Left forelimb (tissue), 1 donor: ENCODE data around the gene NSD1.

Source experiments
- DNase-seq: peaks from one replicate; pipeline ENCODE4 v3.0.0-alpha.2; 2018; ENCODE audit warnings: low spot score

NSD1 gene

GRCh38 chr5:177133096-177133852, at the start of gene NSD1:
Gene NSD1, plus strand, starts transcription at chr5:177133773. Its CDS starts 1,331 bp downstream, at chr5:177135104.
- DNase-seq, result peak; percentile 94

GRCh38 chr5:177084175-177084574, 49.4 kb upstream of the NSD1 start:
- DNase-seq, result no peak

GRCh38 chr5:177085985-177086653, 47.5 kb upstream of the NSD1 start:
- no peak for DNase-seq

GRCh38 chr5:177086654-177087397, 46.7 kb upstream of the NSD1 start, which contains the start of gene FGFR4:
Gene FGFR4, plus strand, starts transcription at chr5:177086915. Its CDS starts 2,688 bp downstream, at chr5:177089603.
- peak; percentile 84 for DNase-seq

- DNase-seq, result no peak
Measured at GRCh38 chr5:177087398-177088005, 46.1 kb upstream of the NSD1 start.

GRCh38 chr5:177089127-177089526, 44.4 kb upstream of the NSD1 start:
- no peak for DNase-seq

GRCh38 chr5:177089825-177090641, 43.5 kb upstream of the NSD1 start:
- no peak for DNase-seq

GRCh38 chr5:177090813-177091212, 42.8 kb upstream of the NSD1 start:
- DNase-seq, result no peak

GRCh38 chr5:177091232-177091631, 42.3 kb upstream of the NSD1 start:
- no peak for DNase-seq

GRCh38 chr5:177092178-177093081, 41.1 kb upstream of the NSD1 start:
- no peak for DNase-seq

- DNase-seq, result no peak
Measured at GRCh38 chr5:177093082-177093712, 40.4 kb upstream of the NSD1 start.

- no peak for DNase-seq
Measured at GRCh38 chr5:177093803-177094202, 39.8 kb upstream of the NSD1 start.

- peak; percentile 85 for DNase-seq
Measured at GRCh38 chr5:177094224-177095087, 39.1 kb upstream of the NSD1 start.

- no peak for DNase-seq
Measured at GRCh38 chr5:177095088-177095669, 38.4 kb upstream of the NSD1 start.

GRCh38 chr5:177096162-177097015, 37.2 kb upstream of the NSD1 start:
- no peak for DNase-seq

GRCh38 chr5:177097016-177097985, 36.3 kb upstream of the NSD1 start:
- DNase-seq, result no peak
